ENCODE measurements around the gene RAB34.

DNA sequence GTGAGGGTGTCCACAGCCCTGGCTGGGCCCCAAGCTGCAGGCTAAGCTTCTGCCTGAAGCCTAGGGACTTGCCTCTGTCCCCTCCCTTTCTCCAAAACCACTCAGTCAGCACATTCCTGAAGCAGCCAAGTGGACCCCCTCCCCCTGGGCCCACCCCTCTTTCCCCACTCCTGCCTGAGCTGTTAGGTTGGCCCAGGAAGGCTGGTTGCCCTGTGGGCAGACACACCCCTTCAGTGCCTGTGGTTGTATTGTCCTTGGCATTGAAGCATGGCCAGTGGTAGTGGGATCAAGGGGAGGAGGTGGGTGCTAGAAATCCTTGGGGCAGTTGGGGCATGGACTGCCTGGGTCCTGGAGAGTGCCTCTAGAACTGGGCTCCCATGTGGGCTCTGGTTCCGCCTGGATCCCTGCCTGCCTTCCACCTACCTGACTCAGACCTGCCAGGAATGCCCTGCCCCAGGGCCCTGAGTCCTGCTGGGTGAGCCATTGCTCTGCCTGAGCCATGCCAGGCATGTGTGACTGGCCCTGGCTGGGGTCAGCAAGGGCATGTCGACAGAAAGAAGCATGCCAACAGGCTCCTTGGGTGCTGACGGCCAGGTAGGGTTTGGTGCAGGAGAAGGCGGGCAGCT lies 28.2 kb upstream of the RAB34 start:
- TF ChIP-seq, protein P1, sequence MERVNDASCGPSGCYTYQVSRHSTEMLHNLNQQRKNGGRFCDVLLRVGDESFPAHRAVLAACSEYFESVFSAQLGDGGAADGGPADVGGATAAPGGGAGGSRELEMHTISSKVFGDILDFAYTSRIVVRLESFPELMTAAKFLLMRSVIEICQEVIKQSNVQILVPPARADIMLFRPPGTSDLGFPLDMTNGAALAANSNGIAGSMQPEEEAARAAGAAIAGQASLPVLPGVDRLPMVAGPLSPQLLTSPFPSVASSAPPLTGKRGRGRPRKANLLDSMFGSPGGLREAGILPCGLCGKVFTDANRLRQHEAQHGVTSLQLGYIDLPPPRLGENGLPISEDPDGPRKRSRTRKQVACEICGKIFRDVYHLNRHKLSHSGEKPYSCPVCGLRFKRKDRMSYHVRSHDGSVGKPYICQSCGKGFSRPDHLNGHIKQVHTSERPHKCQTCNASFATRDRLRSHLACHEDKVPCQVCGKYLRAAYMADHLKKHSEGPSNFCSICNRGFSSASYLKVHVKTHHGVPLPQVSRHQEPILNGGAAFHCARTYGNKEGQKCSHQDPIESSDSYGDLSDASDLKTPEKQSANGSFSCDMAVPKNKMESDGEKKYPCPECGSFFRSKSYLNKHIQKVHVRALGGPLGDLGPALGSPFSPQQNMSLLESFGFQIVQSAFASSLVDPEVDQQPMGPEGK (CRISPR knock-in tag; IDR thresholded peaks at IDR 0.05; ENCODE audit: borderline replicate concordance) = no peak
- no peak for TF ChIP-seq PPARA (CRISPR knock-in tag; IDR thresholded peaks at IDR 0.05; ENCODE audit: borderline replicate concordance)
- TF ChIP-seq ZFP30 (CRISPR knock-in tag; IDR thresholded peaks at IDR 0.05) = no peak
- TF ChIP-seq ZNF70 (CRISPR knock-in tag; IDR thresholded peaks at IDR 0.05) = no peak
- TF ChIP-seq RARB (CRISPR knock-in tag; IDR thresholded peaks at IDR 0.05) = no peak
- TF ChIP-seq, protein P2, sequence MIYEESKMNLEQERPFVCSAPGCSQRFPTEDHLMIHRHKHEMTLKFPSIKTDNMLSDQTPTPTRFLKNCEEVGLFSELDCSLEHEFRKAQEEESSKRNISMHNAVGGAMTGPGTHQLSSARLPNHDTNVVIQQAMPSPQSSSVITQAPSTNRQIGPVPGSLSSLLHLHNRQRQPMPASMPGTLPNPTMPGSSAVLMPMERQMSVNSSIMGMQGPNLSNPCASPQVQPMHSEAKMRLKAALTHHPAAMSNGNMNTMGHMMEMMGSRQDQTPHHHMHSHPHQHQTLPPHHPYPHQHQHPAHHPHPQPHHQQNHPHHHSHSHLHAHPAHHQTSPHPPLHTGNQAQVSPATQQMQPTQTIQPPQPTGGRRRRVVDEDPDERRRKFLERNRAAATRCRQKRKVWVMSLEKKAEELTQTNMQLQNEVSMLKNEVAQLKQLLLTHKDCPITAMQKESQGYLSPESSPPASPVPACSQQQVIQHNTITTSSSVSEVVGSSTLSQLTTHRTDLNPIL (CRISPR knock-in tag; IDR thresholded peaks at IDR 0.05; ENCODE audit: low read depth) = no peak
- TF ChIP-seq ZC3H10 (CRISPR knock-in tag; IDR thresholded peaks at IDR 0.05) = no peak
- TF ChIP-seq, protein P3, sequence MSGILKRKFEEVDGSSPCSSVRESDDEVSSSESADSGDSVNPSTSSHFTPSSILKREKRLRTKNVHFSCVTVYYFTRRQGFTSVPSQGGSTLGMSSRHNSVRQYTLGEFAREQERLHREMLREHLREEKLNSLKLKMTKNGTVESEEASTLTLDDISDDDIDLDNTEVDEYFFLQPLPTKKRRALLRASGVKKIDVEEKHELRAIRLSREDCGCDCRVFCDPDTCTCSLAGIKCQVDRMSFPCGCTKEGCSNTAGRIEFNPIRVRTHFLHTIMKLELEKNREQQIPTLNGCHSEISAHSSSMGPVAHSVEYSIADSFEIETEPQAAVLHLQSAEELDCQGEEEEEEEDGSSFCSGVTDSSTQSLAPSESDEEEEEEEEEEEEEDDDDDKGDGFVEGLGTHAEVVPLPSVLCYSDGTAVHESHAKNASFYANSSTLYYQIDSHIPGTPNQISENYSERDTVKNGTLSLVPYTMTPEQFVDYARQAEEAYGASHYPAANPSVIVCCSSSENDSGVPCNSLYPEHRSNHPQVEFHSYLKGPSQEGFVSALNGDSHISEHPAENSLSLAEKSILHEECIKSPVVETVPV (CRISPR knock-in tag; IDR thresholded peaks at IDR 0.05) = no peak
- TF ChIP-seq CSDC2 (CRISPR knock-in tag; IDR thresholded peaks at IDR 0.05) = no peak
- TF ChIP-seq ISL1 (CRISPR knock-in tag; IDR thresholded peaks at IDR 0.05) = no peak

All from SK-N-SH treated with all-trans-retinoic acid at 6 μM for 48 hours (cell line).